Measurements from ENCODE around the gene LARP4.
"Not testable (repeated sequence)": the region's sequence is repeated elsewhere in the genome, so short reads cannot be mapped to it uniquely, and the experiment has no call there.

LARP4 gene

DNA sequence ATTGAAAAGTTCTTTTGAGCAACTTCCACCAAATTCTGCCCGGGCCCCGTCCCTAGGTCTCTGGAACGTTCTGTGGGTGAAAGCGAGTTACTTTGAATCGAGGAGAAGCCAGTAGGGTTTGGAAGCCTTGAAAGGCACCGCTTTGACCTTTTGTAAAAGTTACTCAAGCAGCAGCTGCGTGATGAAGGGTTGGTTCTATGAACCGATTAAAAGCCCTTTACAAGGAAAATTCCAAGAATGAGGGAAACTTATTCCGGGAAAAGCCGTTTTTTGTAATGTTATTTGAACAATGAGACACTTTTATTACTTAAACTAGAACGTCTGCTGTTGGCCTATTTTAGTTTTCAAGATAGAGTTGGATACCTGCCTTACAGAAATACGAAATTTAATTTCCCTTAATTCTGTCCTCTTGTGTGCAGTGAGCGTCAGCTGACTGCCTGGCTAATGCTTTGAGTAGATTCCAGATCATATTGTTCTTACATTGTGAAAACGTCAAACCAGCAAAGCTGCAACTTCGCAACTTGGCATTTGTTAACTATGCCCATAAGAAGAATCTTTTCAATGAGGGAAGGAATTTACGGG, 906 bp downstream of the LARP4 start:
- no peak for DNase-seq

DNA sequence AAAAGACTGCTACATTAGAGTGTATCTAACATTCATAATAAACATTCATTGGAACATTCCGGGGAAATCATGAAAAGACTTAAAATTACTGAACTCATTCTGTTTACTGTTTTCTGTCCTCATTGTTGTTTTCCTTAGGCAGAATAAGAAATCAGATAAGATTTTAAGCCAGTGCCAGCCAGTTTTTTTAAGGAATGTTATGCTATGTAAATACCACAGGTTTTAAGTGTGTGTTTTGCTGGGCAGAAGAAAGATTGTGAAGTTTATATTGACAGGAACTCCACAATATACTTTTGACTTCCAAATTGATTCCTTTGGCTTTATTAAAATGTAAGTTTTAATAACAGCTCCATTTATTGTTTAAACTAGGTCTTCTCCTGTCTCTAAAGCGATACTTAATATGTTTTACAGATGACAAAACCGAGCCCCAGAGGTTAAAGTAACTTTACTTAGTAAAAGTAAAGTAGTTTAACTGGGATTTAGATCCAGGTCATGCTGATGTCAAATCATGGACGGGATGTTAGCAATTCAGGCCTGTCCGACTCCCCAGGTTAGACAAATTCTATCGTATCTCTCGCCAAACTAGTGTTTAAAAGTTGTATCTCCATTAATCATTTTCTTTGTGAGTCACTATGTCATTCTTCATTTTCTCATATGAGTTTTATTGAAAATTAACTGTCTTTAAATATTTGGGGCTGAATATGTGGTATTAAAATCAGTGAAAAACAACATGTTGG, 1.7 kb downstream of the LARP4 start:
- no peak for DNase-seq

DNA sequence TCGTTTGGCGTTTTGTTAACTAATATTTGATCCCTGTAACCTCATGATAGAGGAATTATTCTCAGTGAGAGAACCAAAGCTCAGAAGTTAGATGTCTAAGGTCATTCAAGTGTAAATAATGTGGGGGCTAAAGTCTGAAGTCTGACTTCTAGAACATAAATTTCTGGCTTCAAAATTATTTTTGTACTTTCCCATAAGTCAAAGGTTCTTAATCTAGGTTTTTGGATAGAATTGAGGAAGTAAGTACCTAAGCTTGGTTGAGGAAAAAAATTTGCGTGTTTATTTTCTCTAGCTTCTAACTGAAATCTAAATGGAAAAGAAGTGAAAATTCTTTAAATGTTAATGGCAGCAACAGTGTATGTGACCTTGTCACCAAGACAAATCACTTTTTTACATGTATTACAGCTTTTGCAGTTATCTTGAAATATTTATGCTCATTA, 2.3 kb downstream of the LARP4 start:
- DNase-seq, result no peak

DNA sequence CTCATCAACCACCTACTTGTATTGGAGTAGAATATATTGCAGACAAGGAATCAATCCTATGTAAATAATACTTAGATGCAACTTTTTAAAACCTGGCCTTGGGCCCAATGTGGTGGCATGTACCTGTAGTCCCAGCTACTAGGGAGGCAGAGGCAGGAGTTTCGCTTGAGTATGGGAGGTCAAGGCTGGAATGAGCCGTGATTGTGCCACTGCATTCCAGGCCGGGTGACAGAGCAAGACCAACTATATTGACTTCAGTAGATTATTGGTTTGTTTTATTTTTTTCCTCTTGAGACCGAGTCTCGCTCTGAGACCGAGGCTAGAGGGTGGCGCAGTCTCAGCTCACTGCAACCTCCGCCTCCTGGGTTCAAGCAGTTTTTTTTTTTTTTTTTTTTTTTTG, 3.6 kb downstream of the LARP4 start:
- DNase-seq, result no peak

DNA sequence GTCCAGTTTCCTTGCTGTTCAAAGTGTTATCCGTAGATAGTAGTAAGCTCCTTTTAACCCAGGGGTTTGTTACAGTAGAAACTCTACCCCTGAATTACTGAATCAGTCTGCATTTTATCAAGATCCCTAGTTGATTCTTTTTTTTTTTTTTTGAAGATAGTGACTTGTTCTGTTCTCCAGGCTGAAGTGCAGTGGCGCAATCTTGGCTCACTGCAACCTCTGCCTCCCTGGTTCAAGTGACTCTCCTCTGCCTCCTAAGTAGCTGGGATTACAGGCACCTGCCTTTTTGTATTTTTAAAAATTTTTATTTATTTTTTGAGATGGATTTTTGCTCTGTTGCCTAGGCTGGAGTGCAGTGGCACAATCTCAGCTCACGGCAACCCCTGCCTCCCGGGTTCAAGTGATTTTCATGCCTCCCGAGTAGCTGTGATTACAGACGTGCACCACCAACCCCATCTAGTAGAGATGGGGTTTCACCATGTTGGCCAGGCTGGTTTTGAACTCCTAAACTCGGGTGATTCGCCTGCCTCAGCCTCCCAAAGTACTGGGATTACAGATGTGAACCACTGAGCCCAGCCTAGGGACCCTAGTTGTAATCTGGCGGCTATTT, 10.5 kb downstream of the LARP4 start:
- DNase-seq, result no peak

DNA sequence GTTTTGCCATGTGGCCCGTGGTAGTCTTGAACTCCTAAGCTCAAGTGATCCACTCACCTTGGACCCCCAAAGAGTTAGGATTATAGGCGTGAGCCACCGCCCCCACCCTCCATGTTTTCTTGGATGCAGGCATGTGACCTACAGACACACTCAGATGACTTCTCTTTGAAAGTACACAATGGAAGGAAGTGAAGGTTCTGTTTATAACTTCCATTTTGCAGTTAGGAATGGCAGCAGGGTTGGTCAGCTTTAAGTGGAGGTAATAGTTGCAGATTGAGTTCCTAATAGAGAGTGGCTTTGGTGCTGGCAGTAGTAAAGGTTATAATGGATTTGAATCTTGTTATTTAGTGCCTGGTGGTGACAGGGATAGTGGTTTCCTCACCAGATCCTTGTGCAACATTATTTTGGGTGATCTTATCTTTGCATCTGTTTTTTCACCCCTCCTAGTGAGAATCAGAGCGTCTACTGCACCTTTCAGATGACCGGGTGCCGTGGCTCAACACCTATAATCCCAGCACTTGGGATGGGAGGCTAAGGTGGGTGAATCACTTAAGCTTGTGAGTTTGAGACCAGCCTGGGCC, 15.3 kb downstream of the LARP4 start:
- no peak for DNase-seq

DNA sequence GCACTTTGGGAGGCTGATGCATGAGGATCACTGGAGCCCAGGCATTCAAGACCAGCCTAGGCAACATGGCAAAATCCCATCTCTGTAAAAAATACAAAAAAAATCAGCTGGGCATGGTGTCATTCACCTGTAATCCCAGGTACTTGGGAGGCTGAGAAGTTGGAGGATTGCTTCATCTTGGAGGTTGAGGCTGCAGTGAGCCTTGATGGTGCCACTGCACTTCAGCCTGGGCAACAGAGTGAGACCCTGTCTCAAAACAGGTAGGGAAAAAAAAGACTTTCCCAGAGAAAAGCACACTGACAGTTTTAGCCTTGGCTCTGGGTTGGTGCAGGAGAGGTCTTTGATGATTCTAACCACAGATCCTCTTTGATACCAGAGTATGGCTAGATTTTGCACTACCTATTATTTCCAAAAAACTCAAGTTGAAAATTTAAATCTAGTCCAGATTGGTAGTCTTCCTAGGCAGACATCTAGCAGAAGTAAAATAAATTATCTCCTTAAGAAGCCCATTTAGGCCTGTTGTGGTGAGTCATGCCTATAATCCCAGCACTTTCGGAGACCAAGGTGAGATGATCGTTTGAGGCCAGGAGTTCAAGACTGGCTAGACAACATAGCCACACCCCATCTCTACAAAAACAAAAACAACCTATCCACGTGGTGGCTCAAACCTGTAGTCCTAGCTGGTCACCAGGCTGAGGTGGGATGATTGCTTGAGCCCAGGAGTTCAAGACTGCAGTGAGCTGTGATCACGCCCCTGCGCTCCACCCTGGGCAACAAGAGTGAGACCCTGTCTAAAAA, 18.6 kb downstream of the LARP4 start:
- DNase-seq, result no peak

DNA sequence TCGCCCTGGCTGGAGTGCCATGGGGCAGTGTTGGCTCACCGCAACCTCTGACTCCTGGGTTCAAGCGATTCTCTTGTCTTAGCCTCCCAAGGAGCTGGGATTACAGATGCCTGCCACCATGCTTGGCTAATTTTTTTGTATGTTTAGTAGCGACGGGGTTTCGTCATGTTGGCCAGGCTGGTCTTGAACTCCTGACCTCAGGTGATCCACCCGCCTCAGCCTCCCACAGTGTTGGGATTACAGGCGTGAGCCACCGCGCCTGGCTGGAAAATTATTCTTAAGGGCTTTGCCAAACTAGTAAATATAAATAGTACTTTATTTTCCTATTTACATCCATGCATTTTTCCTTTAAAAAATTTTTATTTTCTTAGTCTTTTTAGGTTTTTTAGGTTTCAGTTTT, 22.2 kb downstream of the LARP4 start:
- not testable (repeated sequence) for DNase-seq

DNA sequence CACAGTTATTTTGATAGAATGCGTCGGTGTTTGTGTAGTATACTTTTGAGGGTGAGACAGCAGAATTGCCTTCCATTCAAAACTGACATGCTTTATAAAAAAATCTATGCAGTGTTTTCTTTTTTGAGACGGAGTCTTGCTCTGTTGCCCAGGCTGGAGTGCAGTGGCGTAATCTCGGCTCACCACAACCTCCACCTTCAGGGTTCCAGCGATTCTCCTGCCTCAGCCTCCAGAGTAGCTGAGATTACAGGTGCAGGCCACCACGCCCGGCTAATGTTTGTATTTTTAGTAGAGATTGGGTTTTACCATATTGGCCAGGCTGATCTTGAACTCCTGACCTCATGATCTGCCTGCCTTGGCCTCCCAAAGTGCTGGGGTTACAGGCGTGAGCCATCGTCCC, 22.7 kb downstream of the LARP4 start:
- not testable (repeated sequence) for DNase-seq

DNA sequence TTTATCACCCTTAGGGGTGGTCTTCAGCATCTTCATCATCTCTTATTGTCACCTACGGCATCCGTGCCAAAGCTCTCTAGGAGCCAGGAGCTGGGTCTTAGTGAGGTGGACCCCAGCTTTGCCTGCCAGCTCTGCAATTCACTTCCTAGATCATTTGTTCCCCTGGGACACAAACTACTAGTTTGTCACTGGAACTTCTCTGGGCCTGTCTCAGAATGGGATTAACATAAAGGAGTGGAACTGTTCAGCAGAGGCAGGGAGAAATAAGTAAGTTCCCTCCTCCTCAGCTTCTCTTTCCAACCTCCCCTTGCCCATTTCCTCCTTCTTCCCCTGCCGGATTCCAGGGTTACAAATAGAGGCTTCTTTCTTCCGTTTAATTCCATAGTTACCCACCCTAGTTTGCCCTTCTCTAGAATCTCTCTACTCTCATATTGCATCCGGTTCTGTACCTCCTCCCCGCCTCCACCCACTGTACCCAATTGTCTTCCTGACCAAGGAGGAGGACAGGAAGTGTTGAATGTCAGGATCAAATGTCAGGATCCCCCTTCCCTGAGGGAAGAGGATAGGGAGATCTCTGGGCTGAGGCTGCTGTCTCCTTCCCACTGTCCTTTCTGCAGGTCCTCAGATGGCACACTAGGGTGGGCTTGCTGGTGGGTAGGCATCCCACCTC, 25.0 kb downstream of the LARP4 start:
- no peak for DNase-seq

DNA sequence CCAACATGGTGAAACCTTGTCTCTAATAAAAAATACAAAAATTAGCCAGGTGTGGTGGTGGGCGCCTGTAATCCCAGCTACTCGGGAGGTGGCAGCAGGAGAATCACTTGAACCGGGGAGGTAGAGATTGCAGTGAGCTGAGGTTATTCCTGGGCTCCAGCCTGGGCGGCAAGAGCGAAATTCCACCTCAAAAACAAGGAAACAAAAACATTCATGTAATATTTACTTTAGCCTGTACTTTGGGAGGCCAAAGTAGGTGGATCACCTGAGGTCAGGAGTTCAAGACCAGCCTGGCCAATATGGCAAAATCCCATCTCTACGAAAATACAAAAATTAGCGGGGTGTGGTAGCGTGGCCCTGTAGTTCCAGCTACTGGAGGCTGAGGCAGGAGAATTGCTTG, 31.0 kb downstream of the LARP4 start:
- not testable (repeated sequence) for DNase-seq

DNA sequence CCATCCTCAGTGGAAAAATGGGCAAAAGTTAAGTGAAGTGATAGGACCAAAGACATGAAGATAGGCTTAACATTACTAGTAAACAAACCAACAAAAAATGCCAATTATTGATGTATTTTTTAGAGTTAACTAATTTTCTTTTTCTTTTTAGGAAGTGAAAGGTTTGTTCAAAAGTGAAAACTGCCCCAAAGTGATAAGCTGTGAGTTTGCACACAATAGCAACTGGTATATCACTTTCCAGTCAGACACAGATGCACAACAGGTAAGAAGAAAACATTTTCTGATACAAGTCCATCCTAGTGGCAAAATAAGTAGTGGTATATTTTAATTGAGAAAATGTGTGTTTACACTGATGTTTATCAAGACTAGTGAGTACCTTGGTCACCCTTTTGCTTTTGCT, 39.6 kb downstream of the LARP4 start:
- no peak for DNase-seq

DNA sequence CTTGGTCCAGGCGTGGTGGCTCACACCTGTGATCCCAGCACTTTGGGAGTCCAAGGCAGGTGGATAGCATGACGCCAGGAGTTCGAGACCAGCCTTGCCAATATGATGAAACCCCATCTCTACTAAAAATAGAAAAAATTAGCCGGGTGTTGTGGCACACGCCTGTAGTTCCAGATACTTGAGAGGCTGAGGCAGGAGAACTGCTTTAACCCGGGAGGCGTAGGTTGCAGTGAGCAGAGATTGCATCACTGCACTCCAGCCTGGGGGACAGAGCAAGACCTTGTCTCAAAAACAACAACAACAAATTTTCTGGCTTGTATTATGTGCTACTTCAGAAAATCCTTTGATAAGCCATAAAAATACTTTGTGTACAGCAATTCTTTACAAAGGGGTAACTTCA, 41.1 kb downstream of the LARP4 start:
- no peak for DNase-seq

DNA sequence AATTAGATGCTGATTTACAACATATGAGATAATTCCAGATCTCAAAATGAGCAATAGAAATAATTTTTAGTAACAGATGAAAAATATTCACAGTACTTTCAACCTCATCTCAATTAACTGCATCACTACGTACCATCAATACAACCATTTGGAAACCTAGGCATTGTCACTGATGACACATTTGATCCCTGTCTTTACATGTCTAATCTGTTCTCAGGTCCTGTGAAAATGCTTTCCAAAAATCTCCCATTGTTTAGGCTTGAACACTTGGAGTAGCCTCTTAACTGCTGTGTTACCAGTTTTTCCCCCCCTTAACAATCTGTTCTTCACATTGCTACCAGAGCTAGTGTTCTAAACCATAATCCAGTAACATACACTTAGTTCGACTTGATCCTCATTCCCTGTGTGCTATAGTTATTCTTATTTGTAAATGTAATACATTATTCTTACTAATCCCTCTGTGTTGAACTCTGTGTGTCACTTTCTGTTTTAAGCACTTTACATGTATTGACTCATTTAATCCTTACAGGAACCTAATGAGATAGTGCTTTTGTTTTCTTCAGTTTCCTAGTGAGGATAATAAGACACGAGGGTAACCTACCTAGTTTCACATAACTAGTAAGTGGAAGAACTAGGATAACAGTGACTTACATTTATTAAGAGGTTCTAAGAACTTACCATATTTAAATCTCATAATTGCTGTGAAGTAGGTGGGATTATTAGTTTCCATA, 41.7 kb downstream of the LARP4 start:
- no peak for DNase-seq

DNA sequence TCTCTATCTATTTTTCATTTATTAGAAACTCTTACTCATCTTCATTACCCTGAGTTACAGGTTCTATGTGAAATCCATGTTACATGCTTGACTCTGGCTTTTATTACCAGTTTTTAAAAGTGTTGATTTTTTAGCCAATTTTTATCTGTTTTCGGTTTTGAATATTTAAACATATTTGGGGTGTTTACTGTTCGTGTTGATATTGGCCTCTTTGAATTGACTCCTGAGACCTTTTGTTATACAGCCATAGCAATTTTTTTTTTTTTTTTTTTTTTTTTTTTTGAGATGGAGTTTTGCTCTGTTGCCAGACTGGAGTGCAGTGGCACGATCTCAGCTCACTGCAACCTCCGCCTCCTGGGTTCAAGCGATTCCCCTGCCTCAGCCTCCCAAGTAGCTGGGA, 49.0 kb downstream of the LARP4 start:
- DNase-seq, result not testable (repeated sequence)

DNA sequence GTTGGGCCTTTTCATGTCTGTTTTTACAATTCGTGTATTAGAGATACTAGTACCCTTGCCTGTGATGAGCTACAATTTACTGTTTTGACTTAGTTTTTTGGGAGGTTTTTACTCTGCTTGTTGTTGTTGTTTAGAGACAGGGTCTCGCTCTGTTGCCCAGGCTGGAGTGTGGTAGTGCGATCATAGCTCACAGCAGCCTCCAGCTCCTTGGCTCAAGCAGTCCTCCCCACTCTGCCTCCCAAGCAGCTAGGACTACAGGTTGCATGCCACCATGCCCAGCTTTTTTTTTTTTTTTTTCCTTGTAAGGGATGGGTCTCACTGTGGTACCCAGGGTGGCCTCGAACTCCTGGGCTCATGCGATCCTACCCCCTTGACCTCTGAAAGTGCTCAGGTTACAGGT, 52.1 kb downstream of the LARP4 start:
- no peak for DNase-seq

DNA sequence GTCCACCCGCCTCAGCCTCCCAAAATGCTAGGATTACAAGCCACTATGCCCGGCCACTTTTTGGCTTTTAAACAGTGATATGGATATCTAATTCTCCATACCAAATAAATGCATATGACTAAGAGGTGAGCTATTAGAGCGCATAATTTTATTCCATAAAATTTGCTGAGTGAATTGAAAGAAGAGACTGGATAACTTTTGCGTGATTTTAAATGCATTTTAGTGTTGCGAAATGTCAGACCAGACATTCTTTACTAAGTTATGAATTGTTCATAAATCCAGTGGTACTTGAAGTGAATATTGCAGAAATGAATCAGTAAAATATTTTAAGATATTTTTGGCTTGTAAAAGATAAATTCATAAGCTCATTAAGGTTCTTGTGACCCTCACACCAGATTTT, 53.2 kb downstream of the LARP4 start:
- DNase-seq, result no peak

DNA sequence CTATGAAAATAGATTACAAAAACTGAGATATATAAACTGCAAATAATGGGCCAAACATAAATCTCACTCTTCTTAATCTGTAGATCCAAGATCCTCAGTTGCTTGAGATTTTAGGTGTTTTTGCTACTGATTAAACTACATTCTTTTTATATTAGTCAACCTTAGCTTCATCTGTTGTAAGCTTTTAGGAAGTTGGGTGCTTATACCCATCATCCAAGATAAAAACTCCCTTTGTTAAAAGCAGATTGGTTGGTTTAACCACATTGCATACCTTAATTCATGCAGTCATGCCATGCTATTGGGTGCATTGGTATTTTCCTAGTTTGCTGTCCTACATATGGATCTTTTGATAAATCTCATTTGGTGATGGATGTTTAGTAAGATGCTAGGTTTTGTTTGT, 57.9 kb downstream of the LARP4 start:
- no peak for DNase-seq

DNA sequence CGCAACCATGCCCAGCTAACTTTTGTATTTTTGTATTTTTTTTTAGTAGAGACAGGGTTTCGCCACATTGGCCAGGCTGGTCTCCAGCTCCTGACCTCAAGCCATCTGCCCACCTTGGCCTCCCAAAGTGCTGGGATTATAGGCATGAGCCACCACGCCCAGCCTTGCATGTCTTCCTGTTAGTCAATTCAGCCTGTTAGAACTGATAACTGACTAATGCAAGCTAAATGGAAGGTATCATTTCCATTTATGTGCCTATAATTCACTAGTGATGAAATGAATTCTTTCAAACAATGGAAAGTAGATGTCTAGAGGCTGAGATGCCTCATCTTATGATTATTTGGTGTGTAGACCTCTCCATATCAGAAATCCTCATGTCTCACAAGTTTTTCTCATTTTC, 66.8 kb downstream of the LARP4 start:
- DNase-seq, result no peak

DNA sequence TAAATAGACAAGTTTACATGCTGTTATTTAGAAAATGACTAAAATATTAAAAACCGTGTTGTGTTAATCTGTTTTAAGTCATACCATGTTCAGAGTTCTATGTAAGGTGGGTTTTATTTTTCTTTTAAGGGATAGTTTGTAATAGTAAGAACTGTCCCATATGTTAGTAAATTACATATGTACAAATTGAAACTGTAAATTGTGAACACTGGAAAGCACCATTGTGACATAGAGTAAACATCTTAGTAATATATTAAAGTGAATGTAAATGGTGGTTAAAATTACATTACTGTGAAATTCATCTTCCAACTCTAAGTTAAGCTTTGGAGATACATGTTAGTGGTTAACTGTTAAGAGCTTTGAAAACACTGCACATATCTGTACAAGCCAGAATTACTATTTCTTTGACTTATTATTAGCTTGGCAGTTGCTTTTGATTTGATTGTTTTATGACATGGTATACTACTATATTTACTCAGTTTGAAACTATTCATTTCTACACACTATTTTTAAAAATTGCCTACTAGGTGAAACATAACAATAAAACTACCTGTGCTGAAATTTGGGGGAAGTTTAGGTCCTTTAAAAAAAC, 76.7 kb downstream of the LARP4 start:
- DNase-seq, result no peak

DNA sequence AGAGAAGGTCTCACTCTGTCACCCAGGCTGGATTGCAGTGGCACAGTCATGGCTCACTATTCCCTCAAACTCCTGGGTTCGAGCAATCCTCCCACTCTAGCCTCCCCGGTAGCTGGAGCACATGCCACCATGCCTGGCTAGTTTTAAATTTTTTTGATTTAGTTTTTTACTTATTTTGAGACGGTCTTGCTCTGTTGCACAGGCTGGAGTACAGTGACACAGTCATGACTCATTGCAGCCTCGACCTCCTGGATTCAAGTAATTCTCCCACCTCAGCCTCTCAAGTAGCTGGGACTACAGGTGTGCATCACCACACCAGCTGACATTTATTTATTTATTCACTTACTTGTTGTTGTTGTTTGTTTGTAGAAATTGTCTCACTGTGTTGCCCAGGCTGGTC, 81.9 kb downstream of the LARP4 start:
- no peak for DNase-seq

DNA sequence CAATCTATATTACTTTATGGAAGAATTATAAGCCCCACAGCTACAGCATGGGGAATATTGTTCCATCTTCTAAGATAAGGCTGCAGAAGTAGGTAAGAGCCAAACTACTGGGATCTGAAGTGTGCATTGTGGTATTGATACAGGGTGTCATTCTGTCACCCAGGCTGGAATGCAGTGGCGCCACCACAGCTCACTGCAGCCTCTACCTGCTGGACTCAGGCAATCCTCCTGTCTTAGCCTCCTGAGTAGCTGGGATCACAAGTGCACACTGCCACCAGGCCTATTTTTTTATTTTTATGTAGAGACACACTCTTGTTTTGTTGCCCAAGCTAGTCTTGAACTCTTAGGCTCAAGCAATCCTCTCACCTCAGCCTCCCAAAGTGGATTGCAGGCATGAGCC, 82.8 kb downstream of the LARP4 start:
- no peak for DNase-seq
